Neuron (in vitro differentiated cells): ENCODE measurements around the gene OR52L1.
"Not testable (repeated sequence)": the region's sequence is repeated elsewhere in the genome, so short reads cannot be mapped to it uniquely, and the experiment has no call there.

Source experiments
- H2AFZ ChIP-seq: one replicate; pipeline ENCODE4 v1.6.1; 2013; ENCODE audit warnings: low read depth, mild to moderate bottlenecking, inconsistent platforms, low read length, moderate library complexity
- H3K27me3 ChIP-seq: one replicate; pipeline ENCODE4 v1.6.1; 2013; ENCODE audit warnings: low read length; ENCODE audit not compliant: insufficient read depth
- H3K36me3 ChIP-seq: one replicate; pipeline ENCODE4 v1.6.1; 2013; ENCODE audit warnings: low read length; ENCODE audit not compliant: insufficient read depth
- H3K4me1 ChIP-seq: one replicate; pipeline ENCODE4 v1.6.1; 2013; ENCODE audit warnings: low read length; ENCODE audit not compliant: insufficient read depth
- H3K4me3 ChIP-seq: 2 replicates; pipeline ENCODE4 v1.5.1; 2013; ENCODE audit warnings: mild to moderate bottlenecking, low read length, moderate library complexity
- H3K9me3 ChIP-seq: one replicate; pipeline ENCODE4 v1.6.1; 2013; ENCODE audit warnings: low read length

Gene OR52L1

DNA sequence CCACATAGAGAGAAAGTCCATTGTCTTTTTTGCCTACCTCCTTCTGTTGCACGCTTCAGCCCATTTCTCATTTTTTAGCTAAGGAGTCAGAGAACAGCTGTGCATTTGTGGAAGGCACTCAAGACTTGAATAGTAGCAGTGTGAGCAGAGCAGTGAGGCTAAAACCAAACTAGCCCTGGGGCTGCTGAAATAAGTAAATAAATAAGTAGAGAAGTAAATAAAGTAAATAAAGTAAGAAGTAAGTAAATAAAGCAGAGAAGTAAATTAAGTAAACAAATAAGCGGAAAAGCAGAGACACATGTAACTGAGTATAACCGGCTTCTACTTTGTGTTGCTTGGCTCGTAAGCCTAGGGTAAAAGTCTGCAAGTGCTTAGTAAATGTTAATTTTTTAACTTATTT is 2.4 kb upstream of the OR52L1 start:
- Histone ChIP-seq H3K36me3 (no peaks in the 10 kb centered on the region), H3K4me3 (no peak overlapping the region)

DNA sequence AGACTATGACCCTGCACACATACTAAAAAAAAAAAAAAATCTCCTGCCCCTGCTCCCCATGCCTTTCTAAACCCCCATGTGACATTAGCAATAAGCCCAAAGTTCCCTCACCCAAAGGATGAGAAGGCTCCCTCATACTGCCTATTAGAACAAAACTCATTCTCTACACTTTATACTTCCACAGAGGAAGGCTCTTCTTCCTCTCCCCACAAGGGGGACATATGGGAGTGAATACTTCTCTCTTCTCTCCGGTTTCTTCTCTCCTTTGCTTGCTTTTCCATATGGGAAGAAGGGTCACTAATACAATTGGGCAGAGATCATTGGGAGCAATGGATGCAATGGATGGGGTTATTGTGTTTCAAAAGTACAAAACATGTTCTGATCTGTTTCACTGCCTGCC is 3.3 kb downstream of the OR52L1 start:
- H3K36me3 ChIP-seq, result no peaks in the 10 kb centered on the region
- no peak overlapping the region for H2AFZ ChIP-seq

More for the DNA sequence above, 2.4 kb upstream of the OR52L1 start:
- H3K4me1 ChIP-seq, result no peaks in the 10 kb centered on the region
- H3K27me3 ChIP-seq, result no peaks in the 10 kb centered on the region
- no peaks in the 10 kb centered on the region for H3K9me3 ChIP-seq
- no peak overlapping the region for H2AFZ ChIP-seq

DNA sequence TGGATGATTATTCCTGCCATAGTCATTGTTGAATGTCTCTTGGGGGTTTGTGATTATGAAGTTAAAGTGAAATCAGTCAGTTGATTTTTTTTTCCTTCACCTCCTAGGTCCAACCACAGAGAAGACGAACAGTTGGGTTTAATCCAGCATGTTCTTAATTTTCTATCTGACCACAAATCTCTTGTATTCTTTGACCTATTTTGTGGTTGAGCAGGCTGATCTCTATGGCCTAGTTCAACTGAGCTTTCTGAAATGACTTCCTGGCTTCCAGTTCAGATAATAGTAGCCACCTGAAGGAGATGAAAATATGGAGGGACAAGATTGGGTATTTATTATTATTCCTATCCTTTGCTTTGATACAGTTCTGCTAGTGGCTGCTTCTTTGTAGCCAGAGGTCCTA is 13.3 kb downstream of the OR52L1 start:
- Histone ChIP-seq H3K4me1 (no peaks in the 10 kb centered on the region), H3K9me3 (no peaks in the 10 kb centered on the region), H3K36me3 (no peaks in the 10 kb centered on the region), H3K27me3 (no peaks in the 10 kb centered on the region), H3K4me3 (no peak overlapping the region), H2AFZ (no peak overlapping the region)

More for the DNA sequence above, 3.3 kb downstream of the OR52L1 start:
- no peaks in the 10 kb centered on the region for H3K9me3 ChIP-seq
- H3K27me3 ChIP-seq, result peaks cover 2% of the 10 kb centered on the region
- H3K4me1 ChIP-seq, result no peaks in the 10 kb centered on the region
- H3K4me3 ChIP-seq, result no peak overlapping the region

DNA sequence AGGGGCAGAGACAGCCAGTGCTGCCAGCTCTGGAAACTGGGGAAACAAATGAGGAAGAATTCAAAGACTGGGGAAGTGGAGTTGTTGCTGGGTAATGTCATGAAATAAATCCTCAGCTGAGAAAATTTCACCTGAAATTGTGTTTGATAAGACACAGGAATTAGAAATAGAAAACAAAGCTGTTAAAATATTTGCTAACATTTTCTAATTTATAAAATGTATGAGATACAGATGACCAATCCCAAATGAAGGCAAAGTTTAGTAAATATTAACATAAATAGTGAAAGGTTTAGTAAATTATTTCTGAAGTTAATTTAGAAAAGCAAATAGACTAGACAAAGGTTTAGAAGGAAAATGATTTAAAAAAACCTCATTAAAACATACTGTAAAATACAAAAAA is 18.4 kb downstream of the OR52L1 start, which contains the start of gene OR56A5:
TSS of gene OR56A5 (minus strand) at position 101 of the 400 bp plus-strand sequence. CDS start at position 101, 0 bp downstream.
- H3K4me3 ChIP-seq, result no peak within 1 kb of the TSS
- H2AFZ ChIP-seq, result no peak within 1 kb of the TSS
- no peaks in the 10 kb centered on the region for H3K9me3 ChIP-seq
- H3K36me3 ChIP-seq, result no peaks in the 10 kb centered on the region
- H3K4me1 ChIP-seq, result no peaks in the 10 kb centered on the region
- no peaks in the 10 kb centered on the region for H3K27me3 ChIP-seq

DNA sequence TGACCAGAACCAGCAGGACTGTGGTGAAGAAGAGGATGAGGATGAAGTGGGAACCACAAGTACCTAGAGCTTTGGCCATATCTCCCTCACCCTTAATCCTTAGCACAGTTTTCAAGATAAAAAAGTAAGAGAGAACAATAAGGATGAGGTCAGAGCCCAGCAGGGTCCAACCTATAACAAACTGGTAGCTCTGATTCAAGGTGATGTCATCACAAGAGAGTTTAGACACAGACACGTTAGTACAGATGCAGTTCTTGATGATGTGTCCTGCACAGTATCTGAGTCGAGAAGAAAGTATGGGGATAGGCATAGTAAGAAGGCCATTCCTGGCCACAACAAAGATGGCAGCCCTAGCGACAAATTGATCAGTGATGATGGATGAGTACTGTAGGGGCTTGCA is 19.1 kb downstream of the OR52L1 start:
- no peaks in the 10 kb centered on the region for H3K27me3 ChIP-seq
- H2AFZ ChIP-seq, result no peak overlapping the region
- no peaks in the 10 kb centered on the region for H3K36me3 ChIP-seq
- no peaks in the 10 kb centered on the region for H3K9me3 ChIP-seq
- no peak overlapping the region for H3K4me3 ChIP-seq
- H3K4me1 ChIP-seq, result no peaks in the 10 kb centered on the region

DNA sequence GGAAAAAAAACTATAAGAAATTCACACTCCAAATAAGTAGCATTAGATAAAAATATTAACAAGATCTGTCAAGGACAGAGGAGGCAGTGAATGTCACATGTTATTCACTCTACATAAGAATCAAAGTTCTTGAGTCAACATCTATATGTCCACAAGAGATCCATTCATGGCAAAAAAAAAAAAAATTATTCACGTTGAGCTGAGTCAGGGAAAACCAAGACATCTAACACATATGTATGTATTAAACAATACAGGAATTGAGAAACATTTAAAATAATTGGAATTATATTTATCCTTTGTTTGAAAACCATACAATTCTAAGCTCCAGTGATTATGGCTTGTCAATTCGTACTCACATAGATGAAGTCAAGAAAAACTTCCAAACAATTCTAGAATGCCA is 19.8 kb downstream of the OR52L1 start:
- Histone ChIP-seq H3K4me1 (no peaks in the 10 kb centered on the region), H3K27me3 (no peaks in the 10 kb centered on the region), H3K4me3 (no peak overlapping the region), H3K36me3 (no peaks in the 10 kb centered on the region), H3K9me3 (no peaks in the 10 kb centered on the region), H2AFZ (no peak overlapping the region)

DNA sequence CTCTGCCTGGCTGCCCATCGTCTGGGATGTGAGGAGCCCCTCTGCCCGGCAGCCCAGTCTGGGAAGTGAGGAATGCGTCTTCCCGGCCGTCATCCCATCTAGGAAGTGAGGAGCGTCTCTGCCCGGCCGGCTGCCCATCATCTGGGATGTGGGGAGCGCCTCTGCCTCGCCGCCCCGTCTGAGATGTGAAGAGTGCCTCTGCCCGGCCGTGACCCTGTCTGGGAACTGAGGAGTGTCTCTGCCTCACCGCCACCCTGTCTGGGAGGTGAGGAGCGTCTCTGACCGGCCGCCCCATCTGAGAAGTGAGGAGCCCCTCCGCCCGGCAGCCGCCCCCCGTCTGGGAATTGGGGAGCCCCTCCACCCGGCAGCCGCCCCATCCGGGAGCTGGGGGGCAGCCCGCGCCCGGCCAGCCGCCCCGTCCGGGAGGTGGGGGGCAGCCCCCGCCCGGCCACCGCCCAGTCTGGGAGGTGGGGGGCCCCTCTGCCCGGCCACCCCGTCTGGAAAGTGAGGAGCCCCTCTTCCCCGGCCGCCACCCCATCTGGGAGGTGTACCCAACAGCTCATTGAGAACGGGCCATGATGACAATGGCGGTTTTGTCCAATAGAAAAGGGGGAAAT is 26.0 kb downstream of the OR52L1 start:
- H3K36me3 ChIP-seq, H3K4me1 ChIP-seq, H3K4me3 ChIP-seq, H2AFZ ChIP-seq, H3K9me3 ChIP-seq, H3K27me3 ChIP-seq: not testable (repeated sequence)

DNA sequence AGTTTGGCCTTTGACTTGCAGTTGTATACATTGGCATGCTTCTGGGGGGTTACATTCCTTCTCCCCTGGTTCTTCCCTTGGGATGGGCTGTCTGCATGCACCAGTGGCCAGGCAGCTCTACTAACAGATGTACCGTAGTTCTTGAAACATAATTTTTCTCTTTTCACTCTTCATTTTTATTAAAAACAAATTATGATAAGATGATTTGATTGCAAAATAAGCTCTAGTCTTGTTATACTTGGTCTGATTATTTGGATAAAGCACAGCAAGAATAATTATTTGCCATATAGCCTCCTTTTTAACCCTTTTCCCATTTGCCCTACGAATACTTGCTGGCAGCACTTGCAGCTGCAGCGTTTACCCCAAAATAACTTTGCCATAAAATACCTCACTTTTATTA is 31.2 kb downstream of the OR52L1 start:
- Histone ChIP-seq H3K4me1 (no peaks in the 10 kb centered on the region), H3K9me3 (no peaks in the 10 kb centered on the region)

DNA sequence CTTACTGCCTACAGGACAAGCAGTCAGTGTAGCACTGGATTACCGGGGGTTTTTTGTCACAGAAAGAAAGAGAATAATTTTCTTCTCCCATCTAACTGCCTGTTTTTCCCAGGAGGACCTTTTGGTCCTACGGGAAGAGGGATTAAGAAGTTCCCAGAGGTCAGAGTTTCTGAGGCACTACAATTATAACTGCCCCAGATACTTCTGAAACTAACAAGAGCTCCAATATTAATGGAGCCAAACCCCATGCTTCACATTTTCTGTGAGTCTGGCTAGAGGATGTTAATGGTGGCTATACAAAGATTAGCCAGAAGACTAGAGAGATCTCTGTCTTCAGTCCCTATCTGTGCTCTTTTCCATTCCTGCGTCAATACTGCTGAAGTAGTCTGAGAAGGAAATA is 44.8 kb downstream of the OR52L1 start, which contains the start of gene OR56A3:
TSS of gene OR56A3 (plus strand) at position 301 of the 400 bp plus-strand sequence. CDS start 5,096 bp downstream, outside the sequence.
- Histone ChIP-seq H3K4me1 (no peaks in the 10 kb centered on the region), H3K27me3 (no peaks in the 10 kb centered on the region), H3K4me3 (no peak within 1 kb of the TSS), H3K9me3 (no peaks in the 10 kb centered on the region), H3K36me3 (no peaks in the 10 kb centered on the region), H2AFZ (no peak within 1 kb of the TSS)

More for the DNA sequence above, 31.2 kb downstream of the OR52L1 start:
- no peaks in the 10 kb centered on the region for H3K36me3 ChIP-seq
- no peak overlapping the region for H3K4me3 ChIP-seq
- no peak overlapping the region for H2AFZ ChIP-seq
- no peaks in the 10 kb centered on the region for H3K27me3 ChIP-seq

DNA sequence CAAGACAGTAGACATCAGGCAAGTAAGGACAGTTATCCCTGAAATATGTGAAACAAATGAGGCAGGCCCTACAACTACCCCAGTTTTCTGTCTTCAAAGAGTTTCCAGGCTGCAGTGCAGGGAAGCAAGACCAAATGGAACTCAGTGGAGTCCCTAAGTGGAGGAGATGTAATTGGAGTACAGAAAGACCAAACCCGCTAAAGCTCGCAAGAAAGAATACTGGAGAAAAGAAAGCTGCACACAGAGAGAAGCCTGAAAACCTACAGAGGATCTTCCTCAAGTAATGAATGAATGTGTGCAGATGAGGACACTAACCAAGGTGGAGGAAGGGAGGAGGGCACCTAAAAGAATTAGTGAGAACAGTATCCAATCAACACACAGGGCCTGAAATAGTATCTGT is 46.0 kb downstream of the OR52L1 start:
- Histone ChIP-seq H3K4me1 (no peaks in the 10 kb centered on the region), H3K4me3 (no peak overlapping the region), H3K36me3 (no peaks in the 10 kb centered on the region), H3K9me3 (no peaks in the 10 kb centered on the region), H3K27me3 (no peaks in the 10 kb centered on the region), H2AFZ (no peak overlapping the region)

DNA sequence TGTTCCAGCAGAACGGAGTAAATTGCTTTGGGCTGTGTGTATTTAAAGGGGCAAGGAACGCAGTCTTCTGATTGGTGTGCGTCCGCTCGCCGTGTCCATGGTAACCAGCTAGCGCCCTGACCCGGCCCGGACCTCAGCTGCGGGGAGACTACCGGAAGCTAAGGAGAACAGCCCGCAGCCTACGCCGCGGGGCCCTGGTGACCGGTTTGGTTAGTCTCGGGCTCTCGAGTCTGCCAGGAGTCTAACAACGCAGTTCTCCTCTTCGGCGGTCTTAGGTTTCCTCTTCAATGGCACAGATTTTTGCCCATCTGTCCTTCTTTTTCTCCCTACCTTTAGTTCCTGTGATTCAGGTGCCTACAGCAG is 48.2 kb downstream of the OR52L1 start:
- H3K9me3 ChIP-seq, result no peaks in the 10 kb centered on the region
- no peaks in the 10 kb centered on the region for H3K4me1 ChIP-seq
- H2AFZ ChIP-seq, result no peak overlapping the region
- no peaks in the 10 kb centered on the region for H3K36me3 ChIP-seq
- H3K4me3 ChIP-seq, result no peak overlapping the region
- H3K27me3 ChIP-seq, result no peaks in the 10 kb centered on the region

DNA sequence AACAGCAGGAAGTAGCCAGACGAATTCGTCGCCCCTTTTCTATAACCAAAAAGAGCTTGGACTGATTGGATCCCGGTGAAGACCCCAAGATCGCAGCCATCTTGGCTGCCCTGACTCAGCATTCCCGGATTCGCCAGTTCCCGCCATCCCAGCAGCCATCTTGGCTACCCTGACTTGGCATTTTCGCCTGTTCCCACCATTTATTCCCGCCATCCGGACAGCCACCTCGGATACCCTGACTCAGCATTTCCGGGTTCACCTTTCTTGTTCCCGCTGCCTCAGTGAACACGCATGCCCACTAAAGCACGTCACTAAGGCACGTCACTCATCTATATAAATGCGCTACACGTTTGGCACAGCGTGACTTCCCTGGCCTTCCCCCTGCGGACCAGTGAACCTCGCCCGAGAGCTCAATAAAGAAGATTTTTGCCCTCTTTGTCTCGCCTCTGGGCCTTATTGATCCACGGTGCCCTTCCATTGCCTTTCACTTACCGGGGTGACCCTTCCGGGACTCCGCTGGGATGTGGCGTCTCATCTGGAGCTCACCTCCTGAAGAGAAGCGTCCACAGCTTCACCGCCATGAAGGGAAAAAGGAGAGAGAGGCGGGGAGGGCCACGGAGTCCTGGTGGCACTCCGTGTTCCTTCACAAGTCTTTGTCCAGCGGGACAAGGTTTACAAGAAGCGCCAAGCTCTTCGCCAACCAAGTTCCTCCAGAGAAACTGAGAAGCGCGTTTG is 48.8 kb downstream of the OR52L1 start:
- no peaks in the 10 kb centered on the region for H3K4me1 ChIP-seq
- H2AFZ ChIP-seq, result no peak overlapping the region
- H3K27me3 ChIP-seq, result no peaks in the 10 kb centered on the region
- H3K9me3 ChIP-seq, result no peaks in the 10 kb centered on the region
- H3K4me3 ChIP-seq, result no peak overlapping the region
- H3K36me3 ChIP-seq, result no peaks in the 10 kb centered on the region
